OCI-M1 (cell line): ENCODE measurements around the gene CCDC7.
A peak's percentile ranks its signal among the peaks of the same experiment; 100 is the strongest.
"Not testable (repeated sequence)": the region's sequence is repeated elsewhere in the genome, so short reads cannot be mapped to it uniquely, and the experiment has no call there.

ENCODE experiments used
- DNase-seq: peaks from one replicate; lab custom pipeline; 2025; lab: John Stamatoyannopoulos, UW

The CCDC7 gene

DNA sequence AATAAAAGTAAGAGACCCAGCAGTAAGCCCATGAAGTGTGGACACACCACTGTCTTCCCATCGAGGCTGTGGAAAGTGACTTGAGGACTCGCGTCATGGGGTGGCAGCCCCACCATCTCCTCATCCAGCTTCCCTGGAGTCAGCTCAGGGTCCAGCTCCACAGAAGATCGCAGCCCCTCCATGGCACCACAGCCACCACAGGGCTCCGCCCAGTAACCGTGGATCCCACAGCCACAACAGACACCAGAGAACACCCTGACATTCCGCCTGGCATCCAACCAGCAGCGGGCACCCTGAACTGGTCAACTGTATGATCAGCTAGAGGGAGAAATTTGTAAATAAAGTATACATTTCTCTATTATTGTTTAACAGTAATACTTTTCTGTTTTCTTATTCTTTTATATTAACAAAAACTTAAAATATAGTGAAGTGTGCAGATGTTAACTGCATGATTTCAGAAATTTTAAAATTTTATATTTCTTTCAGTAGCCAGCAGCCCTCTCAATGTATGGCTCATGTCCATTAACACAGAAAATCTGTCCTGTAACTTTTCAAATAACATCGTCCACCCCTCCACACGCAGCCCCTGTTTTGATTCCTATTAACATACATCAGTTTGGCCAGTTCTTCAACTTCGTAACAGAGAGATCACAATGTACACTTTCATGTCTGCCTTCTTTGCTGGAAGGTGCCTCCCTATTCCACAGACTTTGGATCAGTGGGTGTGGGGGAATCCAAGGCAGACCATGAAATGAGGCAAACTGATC lies 442.4 kb downstream of the CCDC7 start:
- no peak for DNase-seq

DNA sequence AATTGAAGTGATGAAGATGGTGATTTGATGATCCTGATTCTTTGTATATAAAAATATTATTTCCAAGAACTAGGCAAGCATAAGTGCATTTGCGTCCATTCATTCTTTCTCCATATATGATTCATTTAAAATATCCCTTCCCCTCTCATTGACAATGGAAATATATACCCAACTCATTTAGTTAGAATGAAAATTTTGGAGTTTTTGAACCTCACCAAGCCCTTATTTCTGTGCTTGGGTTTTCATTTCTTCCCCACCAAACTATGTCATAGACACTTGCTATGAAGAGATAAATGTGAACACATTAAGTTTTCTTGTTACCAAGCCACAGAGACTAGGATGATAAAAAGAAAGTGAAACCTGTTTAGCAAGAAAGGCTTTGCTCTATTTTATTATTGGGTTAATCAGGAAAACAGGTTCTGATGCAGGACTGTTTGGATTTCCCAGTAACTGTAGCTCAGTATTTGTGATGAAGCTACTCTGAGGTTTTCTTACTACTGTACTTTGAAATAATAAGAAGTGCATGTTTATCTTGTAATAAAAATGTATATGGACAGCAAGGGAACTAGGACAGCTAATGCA lies 443.8 kb downstream of the CCDC7 start:
- peak; percentile 71 for DNase-seq

DNA sequence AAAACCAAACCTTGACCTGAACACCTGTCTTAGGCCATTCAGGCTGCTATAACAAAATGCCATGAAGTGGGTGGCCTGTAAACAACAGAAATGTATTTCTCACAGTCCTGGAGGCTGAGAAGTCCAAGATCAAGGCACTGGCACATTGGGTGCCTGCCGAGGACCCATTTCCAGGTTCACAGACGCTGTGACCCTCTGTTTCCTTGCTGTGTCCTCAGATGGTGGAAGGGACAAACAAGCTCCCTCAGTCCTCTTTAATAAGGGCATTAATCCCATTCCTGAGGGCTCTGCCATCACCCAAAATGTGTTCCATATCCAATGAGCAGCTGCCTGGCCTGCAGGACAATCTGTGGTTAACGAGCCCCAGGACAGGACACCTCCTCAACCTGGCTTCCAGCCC lies 444.5 kb downstream of the CCDC7 start:
- no peak for DNase-seq

DNA sequence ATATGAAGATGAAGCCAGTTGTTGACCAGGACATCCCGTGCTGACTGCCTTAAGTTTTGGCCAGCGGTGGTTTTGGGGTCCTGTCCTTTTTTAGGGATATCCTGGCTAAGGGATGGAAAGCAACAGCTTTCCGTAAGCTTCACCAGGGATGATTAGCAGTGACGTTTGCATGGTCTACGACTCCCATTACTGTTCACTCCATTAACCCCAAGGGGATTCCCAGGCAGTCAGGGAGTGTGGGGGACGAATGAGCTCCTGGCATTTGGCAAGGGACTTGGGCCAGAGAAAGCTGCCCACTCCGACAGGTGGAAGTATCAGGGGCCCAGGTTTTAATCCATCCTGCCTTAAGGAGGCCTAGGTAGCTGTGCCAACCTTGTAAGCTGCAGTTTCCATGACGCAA lies 445.3 kb downstream of the CCDC7 start:
- DNase-seq, result no peak

DNA sequence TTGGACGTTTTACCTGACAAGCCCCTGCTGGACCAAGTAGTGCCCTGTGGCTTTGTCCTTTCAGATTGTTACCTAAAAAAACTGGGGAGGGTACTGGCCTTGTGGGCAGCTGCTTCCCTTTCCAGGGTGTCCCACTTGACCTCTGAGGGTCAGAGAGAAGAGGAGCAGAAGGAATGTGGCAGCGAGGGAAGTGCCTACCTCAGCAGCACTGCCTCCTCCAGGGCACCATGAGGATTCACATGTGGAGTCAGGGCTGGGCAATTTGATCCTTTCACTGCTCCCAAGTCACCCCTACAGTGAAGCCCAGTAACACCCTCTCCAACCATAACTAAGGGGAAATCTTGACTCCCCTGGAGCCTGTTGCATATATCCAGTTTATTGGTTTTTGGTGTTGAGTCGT lies 447.5 kb downstream of the CCDC7 start:
- DNase-seq, result peak; percentile 62

DNA sequence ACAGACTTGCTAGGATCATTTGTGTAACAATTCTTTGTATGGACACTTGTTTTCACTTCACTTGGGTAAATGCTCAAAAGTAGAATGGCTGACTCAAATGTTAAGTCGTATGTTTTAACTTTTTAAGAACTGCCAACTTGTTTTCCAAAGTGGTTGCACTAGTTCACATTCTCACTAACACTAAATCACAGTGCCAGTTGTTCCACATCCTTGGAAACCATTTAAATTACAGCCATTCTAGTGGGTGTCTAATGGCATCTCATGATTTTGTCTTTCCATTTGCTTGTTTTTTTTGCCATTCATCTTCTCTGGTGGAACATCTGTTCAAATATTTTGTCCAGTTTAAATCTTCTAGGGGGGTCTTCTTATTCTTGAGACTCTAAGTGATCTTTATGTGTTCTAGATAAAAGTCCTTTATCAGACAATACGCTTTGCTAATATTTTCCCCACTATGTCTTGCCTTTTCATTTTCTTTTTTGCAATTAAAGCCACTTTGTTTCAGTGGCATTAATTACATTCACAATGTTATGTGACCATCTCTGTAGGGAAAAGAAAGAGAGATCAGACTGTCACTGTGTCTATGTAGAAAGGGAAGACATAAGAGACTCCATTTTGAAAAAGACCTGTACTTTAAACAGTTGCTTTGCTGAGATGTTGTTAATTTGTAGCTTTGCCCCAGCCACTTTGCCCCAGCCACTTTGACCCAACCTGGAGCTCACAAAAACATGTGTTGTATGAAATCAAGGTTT lies 448.1 kb downstream of the CCDC7 start:
- DNase-seq, result no peak

DNA sequence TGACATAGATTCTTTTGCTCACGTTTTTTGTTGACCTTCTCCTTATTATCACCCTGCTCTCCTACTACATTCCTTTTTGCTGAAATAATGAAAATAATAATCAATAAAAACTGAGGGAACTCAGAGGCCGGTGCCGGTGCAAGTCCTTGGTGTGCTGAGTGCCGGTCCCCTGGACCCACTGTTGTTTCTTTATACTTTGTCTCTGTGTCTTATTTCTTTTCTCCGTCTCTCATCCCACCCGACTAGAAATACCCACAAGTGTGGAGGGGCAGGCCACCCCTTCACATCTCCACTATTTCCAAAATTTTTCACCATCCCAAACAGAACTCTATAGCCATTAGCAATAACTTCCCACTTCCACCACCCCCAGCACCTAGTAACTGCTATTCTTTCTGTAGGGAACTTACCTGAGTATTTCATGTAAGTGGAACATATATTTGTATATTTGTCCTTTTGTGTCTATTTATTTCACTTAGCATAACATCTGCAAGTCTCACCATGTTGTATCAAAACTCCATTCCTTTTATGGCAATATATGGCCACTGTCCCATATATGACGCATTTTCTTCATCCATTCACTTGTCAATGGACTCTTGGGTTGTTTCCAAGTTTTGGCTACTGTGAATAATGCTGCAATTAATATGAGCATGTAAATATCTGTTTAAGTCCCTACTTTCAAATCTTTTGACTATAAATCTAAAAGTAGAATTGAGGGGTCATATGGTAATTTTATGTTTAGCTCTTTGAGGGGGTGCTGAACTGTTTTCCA lies 449.4 kb downstream of the CCDC7 start:
- DNase-seq, result not testable (repeated sequence)

DNA sequence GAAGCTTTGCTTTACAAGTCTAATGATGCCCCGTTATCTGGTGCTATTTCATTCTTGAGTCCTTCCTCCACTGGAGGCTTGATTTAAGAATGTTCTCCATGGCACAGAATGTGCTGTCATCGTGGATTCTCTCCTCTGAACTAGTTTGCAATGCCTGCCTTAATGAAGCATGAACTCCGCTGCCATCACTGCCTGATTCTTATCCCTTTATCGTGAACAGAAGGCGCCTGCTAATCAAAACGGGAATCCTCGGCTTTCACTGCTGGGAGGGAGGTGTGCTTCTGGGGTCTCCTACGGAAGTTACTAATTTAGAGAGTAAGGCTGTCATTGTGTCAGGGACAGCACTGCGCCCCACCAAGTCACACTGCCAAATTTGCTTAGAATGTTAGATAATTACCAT lies 455.9 kb downstream of the CCDC7 start:
- DNase-seq, result no peak

DNA sequence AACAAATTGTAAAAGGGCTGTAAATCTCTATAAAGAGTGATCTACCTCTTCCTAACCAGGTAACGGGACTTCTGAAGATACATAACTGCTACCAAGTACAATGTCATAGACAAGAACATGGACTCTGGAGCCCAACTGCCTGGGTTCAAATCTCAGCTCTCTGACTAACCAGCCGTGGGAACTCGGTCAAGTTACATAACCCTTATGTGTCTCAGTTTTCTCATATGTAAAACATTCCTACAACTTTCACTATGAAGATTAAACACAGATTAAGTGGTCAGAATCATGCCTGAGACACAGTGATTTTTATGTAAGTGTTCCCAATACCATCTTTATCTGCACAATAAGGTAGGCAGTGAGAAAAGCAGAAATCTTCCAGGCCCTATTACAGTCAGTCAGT lies 459.5 kb downstream of the CCDC7 start:
- no peak for DNase-seq

DNA sequence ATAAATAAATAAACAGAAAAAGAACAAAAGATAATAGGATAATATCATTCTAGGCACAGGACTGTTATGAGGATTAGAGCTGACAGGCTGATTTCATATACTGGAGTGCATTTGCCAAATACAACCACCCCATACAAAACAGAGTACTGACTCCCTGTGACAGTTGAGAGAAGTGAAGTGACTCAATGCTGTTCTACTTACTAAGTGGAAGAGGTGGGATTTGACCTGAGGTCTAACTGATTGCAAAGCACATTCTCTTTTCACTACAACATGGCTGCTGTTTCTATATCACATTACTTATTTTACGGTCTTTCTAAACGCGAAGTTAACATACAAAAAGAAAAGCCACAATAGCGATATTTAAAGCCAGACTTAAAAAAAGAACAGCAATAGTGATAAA lies 460.7 kb downstream of the CCDC7 start:
- DNase-seq, result no peak

DNA sequence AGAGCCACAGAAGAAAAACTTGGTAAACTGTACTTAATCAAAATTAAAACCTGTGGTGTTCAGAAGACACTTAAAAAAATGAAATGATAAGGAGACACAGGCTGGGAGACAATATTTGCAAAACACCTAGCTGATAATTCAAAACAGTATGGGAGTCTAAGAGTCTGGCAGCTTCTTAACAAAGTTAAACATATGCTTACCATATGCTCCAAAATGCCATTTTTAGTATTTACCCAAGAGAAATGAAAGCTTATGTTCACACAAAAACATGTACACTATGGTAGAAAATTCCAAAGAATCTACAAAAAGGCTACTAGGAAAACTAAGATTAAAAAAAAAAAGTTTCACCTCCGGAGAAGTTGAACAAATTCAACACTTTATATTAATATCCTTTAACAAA lies 463.5 kb downstream of the CCDC7 start:
- DNase-seq, result no peak

DNA sequence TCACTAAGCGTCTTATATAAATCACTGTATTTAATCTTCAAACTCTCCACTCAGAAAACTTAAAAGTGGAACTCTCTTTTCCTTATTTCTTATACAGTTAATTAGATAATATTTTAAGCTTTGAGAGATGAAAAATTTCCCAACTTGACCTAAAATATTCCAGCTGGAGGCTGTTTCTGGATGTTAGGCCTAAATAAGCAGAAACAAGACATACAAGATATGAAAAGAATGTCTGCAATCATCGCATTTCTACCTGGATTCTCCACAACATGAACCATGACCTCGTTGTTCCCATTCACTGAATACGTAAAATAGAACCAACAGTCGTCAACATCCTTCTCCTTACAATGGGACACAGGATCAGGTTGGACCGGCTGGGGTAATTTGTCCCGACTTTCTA lies 464.0 kb downstream of the CCDC7 start:
- DNase-seq, result not testable (repeated sequence)

DNA sequence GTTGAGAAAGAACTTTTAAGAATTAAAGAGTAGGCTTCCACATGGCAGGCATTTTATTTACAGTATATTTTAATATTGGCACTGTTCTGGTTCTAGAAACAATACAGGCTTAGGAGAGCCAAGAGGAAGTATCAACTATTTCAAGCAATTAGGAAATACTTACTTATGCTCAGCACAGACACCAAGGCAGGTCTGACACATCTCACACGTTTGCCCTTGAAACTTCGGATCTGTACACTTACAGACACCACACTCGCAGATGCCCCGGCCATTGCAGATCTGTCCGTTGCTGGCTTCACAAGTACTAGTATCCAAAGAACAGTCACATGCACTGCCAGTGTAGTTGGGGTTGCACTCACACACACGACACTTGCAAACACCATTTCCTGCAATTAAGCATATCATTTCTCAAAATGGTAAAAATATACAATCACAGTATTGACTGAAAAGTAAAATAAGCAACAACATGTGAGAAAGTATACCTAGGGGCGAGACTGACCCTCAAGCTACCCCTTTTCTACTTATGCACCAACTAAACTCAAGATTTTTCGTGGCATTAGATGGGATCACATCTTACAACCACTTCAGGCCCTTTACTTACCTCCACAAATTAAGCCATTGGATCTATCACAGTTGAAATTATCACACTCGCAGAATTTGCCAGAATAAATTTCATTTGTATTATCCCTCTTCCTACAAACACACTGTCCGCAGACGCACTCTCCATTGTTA lies 465.5 kb downstream of the CCDC7 start:
- DNase-seq, result no peak

DNA sequence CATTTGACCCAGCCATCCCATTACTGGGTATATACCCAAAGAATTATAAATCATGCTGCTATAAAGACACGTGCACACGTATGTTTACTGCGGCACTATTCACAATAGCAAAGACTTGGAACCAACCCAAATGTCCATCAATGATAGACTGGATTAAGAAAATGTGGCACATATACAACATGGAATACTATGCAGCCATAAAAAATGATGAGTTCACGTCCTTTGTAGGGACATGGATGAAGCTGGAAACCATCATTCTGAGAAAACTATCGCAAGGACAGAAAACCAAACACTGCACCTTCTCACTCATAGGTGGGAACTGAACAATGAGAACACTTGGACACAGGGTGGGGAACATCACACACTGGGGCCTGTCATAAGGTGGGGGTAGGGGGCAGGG lies 471.9 kb downstream of the CCDC7 start:
- DNase-seq, result not testable (repeated sequence)

DNA sequence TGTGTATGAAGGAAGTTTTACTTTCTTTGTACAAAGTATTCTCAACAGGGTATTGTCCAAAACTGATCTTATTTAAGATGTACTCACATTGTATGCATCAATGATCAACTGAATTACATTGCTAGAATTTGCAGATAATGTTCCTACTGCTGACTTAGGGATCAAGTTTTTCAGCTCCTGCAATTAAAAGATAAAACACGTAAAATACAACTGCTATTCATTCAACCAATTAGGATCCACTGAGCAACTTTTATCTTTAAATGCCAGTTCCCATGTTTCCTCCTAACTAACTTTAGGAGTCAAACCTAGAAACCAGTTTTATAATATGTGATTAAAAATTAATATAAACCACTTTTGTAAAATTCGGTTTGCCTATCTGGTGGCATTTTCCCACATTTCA lies 476.2 kb downstream of the CCDC7 start:
- DNase-seq, result peak; percentile 82

DNA sequence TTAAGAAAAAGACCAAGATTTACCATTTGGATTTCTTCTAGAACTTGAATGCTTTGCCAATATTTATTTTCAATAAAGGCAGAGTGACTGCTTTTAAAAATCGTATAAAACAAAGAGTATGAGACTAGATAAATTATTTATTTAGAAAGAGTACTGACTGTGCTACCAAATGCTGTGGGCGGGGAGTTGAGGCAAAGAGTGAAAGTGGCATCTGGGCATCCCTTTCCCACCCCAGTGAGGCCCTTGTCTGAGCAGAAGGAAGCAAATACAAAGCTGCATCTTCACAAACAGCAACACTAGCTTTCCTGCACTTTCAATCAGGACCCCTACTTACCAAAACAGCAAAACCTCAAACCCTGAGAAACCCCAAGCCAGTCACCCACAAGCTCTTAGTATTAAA lies 477.2 kb downstream of the CCDC7 start:
- DNase-seq, result no peak

DNA sequence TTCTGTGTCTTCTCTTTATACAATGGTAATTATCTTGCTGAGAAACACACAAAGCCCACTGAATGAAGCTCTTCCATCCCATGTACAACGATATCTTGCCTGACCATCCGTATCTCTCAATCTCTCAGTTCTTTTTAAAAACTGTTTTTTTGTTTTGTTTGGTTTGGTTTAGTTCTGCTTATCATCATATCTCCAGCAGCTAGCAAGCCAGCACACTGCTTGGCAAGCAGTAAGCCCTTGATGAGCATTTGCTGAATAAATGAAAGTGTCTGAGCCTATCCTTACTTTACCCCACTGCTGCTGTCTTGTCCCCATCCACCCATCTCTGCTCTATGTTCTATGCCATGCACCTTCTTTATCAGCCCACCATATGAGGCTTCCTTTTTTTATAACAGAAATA lies 477.9 kb downstream of the CCDC7 start:
- peak; percentile 68 for DNase-seq
